ENCODE results near the gene NPHP1. TPM values are rescaled to one million over a fixed set of nuclear protein-coding genes. Genes with fewer than 3 reads are reported as not detected.

Gene NPHP1
- total and polyA plus RNA-seq, 2 donors (not counting 1 experiment from before 2014, with no cell fraction given), result 2.4 TPM

- intact Hi-C loops (cut with micrococcal nuclease), result no loop called here
- no peaks in the 10 kb centered on the region for H3K36me3 ChIP-seq (replicated peaks in 1 of 2; ENCODE audit: control extremely low read depth in 1 of 2, control insufficient read depth in 1 of 2, extremely low read depth in 1 of 2, insufficient read depth in 2 of 2, low read length in 1 of 2)
- no peak overlapping the region for H2AFZ ChIP-seq (ENCODE audit: insufficient read depth, low read depth, low read length, poor library complexity, severe bottlenecking)
- no peak for ATAC-seq (ENCODE audit: low read depth)
- peaks cover 0 to 19% (median 0%) of the 10 kb centered on the region in 3 donors for H3K9me3 ChIP-seq (ENCODE audit: control extremely low read depth in 1 of 3, control insufficient read depth in 2 of 3, insufficient read depth in 1 of 3, low read length in 2 of 3)
- ChIA-PET CTCF (interaction anchor here (1.3 kb wide), 1 partner anchor 13 kb away, joined by 3 read pairs; no protein-coding TSS in a partner anchor), POLR2A (no interaction called here)
- no peak overlapping the region for H3K4me2 ChIP-seq (replicated peaks; ENCODE audit: low read depth, low read length, poor library complexity, severe bottlenecking)
- H3K4me1 ChIP-seq (ENCODE audit: control insufficient read depth in 2 of 2, insufficient read depth in 2 of 2, low read length in 2 of 2), result no peaks in the 10 kb centered on the region
- no peak for DNase-seq
- peaks cover 0 to 5% (median 0%) of the 10 kb centered on the region in 4 experiments for H3K27me3 ChIP-seq (replicated peaks in 1 of 4; ENCODE audit: control extremely low read depth in 1 of 4, control insufficient read depth in 3 of 4, insufficient read depth in 4 of 4, low read length in 3 of 4)
- no peaks in the 10 kb centered on the region for H4K20me1 ChIP-seq (ENCODE audit: control insufficient read depth, insufficient read depth, low read length, poor library complexity, severe bottlenecking)
- peaks cover 20% of the 10 kb centered on the region for H3K27me3 Mint-ChIP-seq
- H3K27ac Mint-ChIP-seq, result no peak overlapping the region
- no peaks in the 10 kb centered on the region for H3K4me1 Mint-ChIP-seq
- TF ChIP-seq EZH2 (IDR thresholded peaks at IDR 0.05; ENCODE audit: borderline replicate concordance, insufficient read depth, low read depth, low read length, poor library complexity, severe bottlenecking), result no peak
- no peak for TF ChIP-seq CTCF (IDR thresholded peaks at IDR 0.05)
- peaks cover 14% of the 10 kb centered on the region for H3K9me3 Mint-ChIP-seq (ENCODE audit: insufficient read depth)
- H3K4me3 ChIP-seq (ENCODE audit: control extremely low read depth in 1 of 5, extremely low read depth in 1 of 5, insufficient read depth in 1 of 5, low read depth in 2 of 5, low read length in 4 of 5), result no peak overlapping the region
- no peak overlapping the region for H3K9ac ChIP-seq (ENCODE audit: low read length)
- no peak overlapping the region for H3K27ac ChIP-seq (ENCODE audit: low read length in 2 of 2)
- no peak overlapping the region for H3K4me3 Mint-ChIP-seq
- no peaks in the 10 kb centered on the region for H3K79me2 ChIP-seq (ENCODE audit: control insufficient read depth, insufficient read depth, low read length)
- 60% methylated on average over 1 of the region's 2 CpGs for WGBS (ENCODE audit: insufficient coverage)
Measured at GRCh38 chr2:110182449-110182848, 22.4 kb downstream of the NPHP1 start.

GRCh38 chr2:110180036-110180435 lies 24.8 kb downstream of the NPHP1 start:
- H3K27ac ChIP-seq (ENCODE audit: low read length in 2 of 2), result no peak overlapping the region
- H3K4me1 ChIP-seq (ENCODE audit: control insufficient read depth in 2 of 2, insufficient read depth in 2 of 2, low read length in 2 of 2), result no peaks in the 10 kb centered on the region
- ATAC-seq (ENCODE audit: low read depth) (no peak), DNase-seq (no peak)
- TF ChIP-seq CTCF (IDR thresholded peaks at IDR 0.05) (no peak), EZH2 (IDR thresholded peaks at IDR 0.05; ENCODE audit: borderline replicate concordance, insufficient read depth, low read depth, low read length, poor library complexity, severe bottlenecking) (no peak)
- peaks cover 0 to 3% (median under 1%) of the 10 kb centered on the region in 4 experiments for H3K27me3 ChIP-seq (replicated peaks in 1 of 4; ENCODE audit: control extremely low read depth in 1 of 4, control insufficient read depth in 3 of 4, insufficient read depth in 4 of 4, low read length in 3 of 4)
- Mint-ChIP-seq H3K27me3 (peaks cover 20% of the 10 kb centered on the region), H3K27ac (no peak overlapping the region), H3K4me1 (no peaks in the 10 kb centered on the region), H3K9me3 (ENCODE audit: insufficient read depth) (peaks cover 14% of the 10 kb centered on the region), H3K4me3 (no peak overlapping the region)
- H4K20me1 ChIP-seq (ENCODE audit: control insufficient read depth, insufficient read depth, low read length, poor library complexity, severe bottlenecking), result no peaks in the 10 kb centered on the region
- intact Hi-C loops (cut with micrococcal nuclease), result no loop called here
- no peak overlapping the region for H3K4me3 ChIP-seq (ENCODE audit: control extremely low read depth in 1 of 5, extremely low read depth in 1 of 5, insufficient read depth in 1 of 5, low read depth in 2 of 5, low read length in 4 of 5)
- peaks cover 0 to 10% (median 0%) of the 10 kb centered on the region in 3 donors for H3K9me3 ChIP-seq (ENCODE audit: control extremely low read depth in 1 of 3, control insufficient read depth in 2 of 3, insufficient read depth in 1 of 3, low read length in 2 of 3)
- POLR2A ChIA-PET, result no interaction called here
- CTCF ChIA-PET, result no interaction called here
- no peak overlapping the region for H2AFZ ChIP-seq (ENCODE audit: insufficient read depth, low read depth, low read length, poor library complexity, severe bottlenecking)
- no peak overlapping the region for H3K4me2 ChIP-seq (replicated peaks; ENCODE audit: low read depth, low read length, poor library complexity, severe bottlenecking)
- no peaks in the 10 kb centered on the region for H3K36me3 ChIP-seq (replicated peaks in 1 of 2; ENCODE audit: control extremely low read depth in 1 of 2, control insufficient read depth in 1 of 2, extremely low read depth in 1 of 2, insufficient read depth in 2 of 2, low read length in 1 of 2)
- H3K9ac ChIP-seq (ENCODE audit: low read length), result no peak overlapping the region
- H3K79me2 ChIP-seq (ENCODE audit: control insufficient read depth, insufficient read depth, low read length), result no peaks in the 10 kb centered on the region
